Dedifferentiated amniotic fluid mesenchymal stem cell (primary cell): ENCODE data around the gene XRCC5.
"Not testable (repeated sequence)": the region's sequence is repeated elsewhere in the genome, so short reads cannot be mapped to it uniquely, and the experiment has no call there.

ENCODE experiments used
- DNase-seq: peaks from one replicate; pipeline ENCODE4 v3.0.0-alpha.2; 2016; ENCODE audit errors: extremely low spot score

XRCC5 gene

GRCh38 chr2:216201692-216202306, 92.7 kb downstream of the XRCC5 start:
- no peak for DNase-seq

GRCh38 chr2:216202626-216203250, 93.6 kb downstream of the XRCC5 start:
- DNase-seq = no peak

- DNase-seq = no peak
These were observed 96.3 kb downstream of the XRCC5 start for GRCh38 chr2:216205486-216205885.

GRCh38 chr2:216206041-216206703, 97.0 kb downstream of the XRCC5 start:
- DNase-seq = no peak

GRCh38 chr2:216206821-216207220, 97.7 kb downstream of the XRCC5 start:
- no peak for DNase-seq

GRCh38 chr2:216208661-216209060, 99.5 kb downstream of the XRCC5 start:
- not testable (repeated sequence) for DNase-seq

- DNase-seq = no peak
These were observed 101.8 kb downstream of the XRCC5 start for GRCh38 chr2:216210701-216211540.

GRCh38 chr2:216211614-216212145, 102.5 kb downstream of the XRCC5 start:
- no peak for DNase-seq

GRCh38 chr2:216214768-216215167, 105.6 kb downstream of the XRCC5 start:
- no peak for DNase-seq

GRCh38 chr2:216215658-216216390, 106.7 kb downstream of the XRCC5 start:
- no peak for DNase-seq

GRCh38 chr2:216216951-216217903, 108.1 kb downstream of the XRCC5 start:
- peak; percentile 41 for DNase-seq

- DNase-seq = no peak
These were observed 108.7 kb downstream of the XRCC5 start for GRCh38 chr2:216217904-216218260.

GRCh38 chr2:216219861-216220260, 110.7 kb downstream of the XRCC5 start:
- DNase-seq = no peak

- DNase-seq = no peak
These were observed 111.8 kb downstream of the XRCC5 start for GRCh38 chr2:216220976-216221375.

GRCh38 chr2:216221811-216222210, 112.7 kb downstream of the XRCC5 start:
- no peak for DNase-seq

- DNase-seq = no peak
These were observed 113.7 kb downstream of the XRCC5 start for GRCh38 chr2:216222650-216223352.

- DNase-seq = no peak
These were observed 115.2 kb downstream of the XRCC5 start for GRCh38 chr2:216224388-216224787.

GRCh38 chr2:216229277-216229914, 120.2 kb downstream of the XRCC5 start:
- no peak for DNase-seq

GRCh38 chr2:216231867-216232266, 122.7 kb downstream of the XRCC5 start:
- no peak for DNase-seq
